ENCODE measurements around the gene TFAP2B.

TFAP2B gene

DNA sequence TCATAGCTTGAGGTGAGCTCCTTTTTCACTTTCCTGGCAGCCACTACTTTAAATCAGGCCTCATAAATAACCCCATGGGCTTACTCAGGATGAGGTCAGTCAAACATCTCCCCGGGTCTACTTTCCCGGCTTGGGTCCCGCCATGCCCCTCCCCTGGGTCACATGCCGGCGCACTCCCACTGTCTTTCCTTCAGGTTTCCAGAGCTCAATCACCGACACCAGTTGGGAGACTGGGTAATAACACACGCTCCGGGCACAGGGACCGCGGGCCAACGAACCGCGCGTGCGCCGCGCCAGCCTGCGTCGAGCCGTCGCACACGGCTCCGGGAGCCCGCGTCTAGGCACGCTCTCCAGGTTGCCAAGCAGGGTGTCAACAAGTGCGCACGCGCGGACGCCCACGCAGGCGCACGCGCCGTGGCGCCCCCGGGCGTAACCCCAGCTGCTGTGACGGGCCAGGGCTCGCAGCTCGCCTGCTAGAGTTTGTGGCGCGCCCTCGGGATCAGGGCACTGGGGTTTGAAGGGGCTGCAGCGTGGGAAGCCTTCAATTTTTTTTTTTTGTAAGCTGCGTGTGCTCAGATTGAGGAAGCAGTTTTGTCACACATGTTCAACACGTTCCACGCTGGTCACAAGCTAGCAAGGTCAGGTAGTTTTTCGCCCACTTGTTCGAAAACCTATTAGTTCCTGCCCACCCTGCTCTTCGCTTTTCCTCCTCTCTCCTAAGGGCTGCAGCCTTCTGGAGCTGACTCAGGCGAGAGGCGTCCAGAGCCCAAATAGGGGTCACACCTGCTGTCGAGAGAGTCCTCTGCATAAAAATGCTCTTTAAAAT, 31.8 kb downstream of the TFAP2B start:
- TF ChIP-seq, protein P1, sequence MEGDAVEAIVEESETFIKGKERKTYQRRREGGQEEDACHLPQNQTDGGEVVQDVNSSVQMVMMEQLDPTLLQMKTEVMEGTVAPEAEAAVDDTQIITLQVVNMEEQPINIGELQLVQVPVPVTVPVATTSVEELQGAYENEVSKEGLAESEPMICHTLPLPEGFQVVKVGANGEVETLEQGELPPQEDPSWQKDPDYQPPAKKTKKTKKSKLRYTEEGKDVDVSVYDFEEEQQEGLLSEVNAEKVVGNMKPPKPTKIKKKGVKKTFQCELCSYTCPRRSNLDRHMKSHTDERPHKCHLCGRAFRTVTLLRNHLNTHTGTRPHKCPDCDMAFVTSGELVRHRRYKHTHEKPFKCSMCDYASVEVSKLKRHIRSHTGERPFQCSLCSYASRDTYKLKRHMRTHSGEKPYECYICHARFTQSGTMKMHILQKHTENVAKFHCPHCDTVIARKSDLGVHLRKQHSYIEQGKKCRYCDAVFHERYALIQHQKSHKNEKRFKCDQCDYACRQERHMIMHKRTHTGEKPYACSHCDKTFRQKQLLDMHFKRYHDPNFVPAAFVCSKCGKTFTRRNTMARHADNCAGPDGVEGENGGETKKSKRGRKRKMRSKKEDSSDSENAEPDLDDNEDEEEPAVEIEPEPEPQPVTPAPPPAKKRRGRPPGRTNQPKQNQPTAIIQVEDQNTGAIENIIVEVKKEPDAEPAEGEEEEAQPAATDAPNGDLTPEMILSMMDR (IDR thresholded peaks at IDR 0.05; ENCODE audit: insufficient read depth, low read length, poor library complexity, severe bottlenecking), result no peak
- TF ChIP-seq EZH2phosphoT487 (conservative IDR thresholded peaks at IDR 0.05; ENCODE audit: low read length), result no peak
- H3K4me2 ChIP-seq (ENCODE audit: low read depth, low read length, poor library complexity, severe bottlenecking), result no peak overlapping the region
- no peaks in the 10 kb centered on the region for H3F3A ChIP-seq (ENCODE audit: insufficient read depth)
- no peaks in the 10 kb centered on the region for H4K20me1 ChIP-seq (ENCODE audit: low read depth, low read length)
- H3K4me3 ChIP-seq (ENCODE audit: insufficient read depth, low read length, poor library complexity, severe bottlenecking), result no peak overlapping the region
- H3K9me3 ChIP-seq (ENCODE audit: insufficient read depth, low read length), result no peaks in the 10 kb centered on the region
- H2AFZ ChIP-seq (ENCODE audit: low read depth, low read length, severe bottlenecking), result no peak overlapping the region
- no peaks in the 10 kb centered on the region for H3K36me3 ChIP-seq (ENCODE audit: low read length)
- no peak overlapping the region for H3K27ac ChIP-seq (ENCODE audit: low read depth, low read length)
- no peaks in the 10 kb centered on the region for H3K27me3 ChIP-seq (ENCODE audit: low read length)
- no peaks in the 10 kb centered on the region for H3K79me2 ChIP-seq (ENCODE audit: insufficient read depth, low read length)
- no peaks in the 10 kb centered on the region for H3K9me2 ChIP-seq (replicated peaks; ENCODE audit: insufficient read depth, low read length)
- H3K9ac ChIP-seq (ENCODE audit: low read length), result no peak overlapping the region

DNA sequence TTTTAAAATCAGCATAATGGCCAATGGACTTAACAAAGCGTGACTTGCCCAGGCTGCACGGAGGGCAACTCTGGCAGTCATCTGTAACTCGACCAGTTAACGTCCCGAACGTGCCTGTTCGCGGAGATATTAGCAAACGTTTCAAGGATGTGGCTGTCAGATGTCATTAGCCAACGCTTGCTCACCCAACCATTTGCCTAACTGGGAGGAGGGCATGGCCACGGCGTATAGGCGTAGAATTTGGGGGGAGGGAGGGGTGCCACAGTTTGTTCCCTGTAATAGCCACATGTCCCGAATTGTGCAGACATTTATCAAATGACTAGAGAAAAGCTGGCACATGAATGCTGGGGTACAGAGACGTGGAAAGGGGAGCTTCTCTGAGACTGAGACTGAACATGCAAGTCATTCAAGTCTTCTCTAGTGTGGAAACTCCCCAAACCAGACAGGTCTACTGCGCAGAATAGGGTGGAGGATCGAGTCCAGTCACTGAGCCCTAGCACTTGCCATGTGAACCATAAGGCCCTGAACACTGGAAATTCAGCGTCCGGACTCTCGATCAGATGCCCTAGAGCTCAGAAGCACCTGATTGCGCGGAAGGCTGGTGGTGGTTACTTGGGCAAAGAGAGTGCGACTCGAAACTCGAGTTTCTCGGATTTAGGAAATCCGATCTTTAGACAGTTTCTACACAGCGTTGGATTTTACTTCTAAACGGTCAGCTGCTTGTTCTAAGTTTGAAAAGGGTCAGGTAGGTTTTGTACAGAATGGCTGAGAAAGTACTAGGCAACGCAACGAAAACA, 32.6 kb downstream of the TFAP2B start:
- no peak overlapping the region for H3K9ac ChIP-seq (ENCODE audit: low read length)
- TF ChIP-seq, protein P1 (IDR thresholded peaks at IDR 0.05; ENCODE audit: insufficient read depth, low read length, poor library complexity, severe bottlenecking), result no peak
- TF ChIP-seq EZH2phosphoT487 (conservative IDR thresholded peaks at IDR 0.05; ENCODE audit: low read length), result no peak
- no peaks in the 10 kb centered on the region for H3F3A ChIP-seq (ENCODE audit: insufficient read depth)
- no peaks in the 10 kb centered on the region for H3K27me3 ChIP-seq (ENCODE audit: low read length)
- H3K27ac ChIP-seq (ENCODE audit: low read depth, low read length), result no peak overlapping the region
- H4K20me1 ChIP-seq (ENCODE audit: low read depth, low read length), result no peaks in the 10 kb centered on the region
- no peaks in the 10 kb centered on the region for H3K79me2 ChIP-seq (ENCODE audit: insufficient read depth, low read length)
- no peak overlapping the region for H3K4me2 ChIP-seq (ENCODE audit: low read depth, low read length, poor library complexity, severe bottlenecking)
- H2AFZ ChIP-seq (ENCODE audit: low read depth, low read length, severe bottlenecking), result no peak overlapping the region
- no peak overlapping the region for H3K4me3 ChIP-seq (ENCODE audit: insufficient read depth, low read length, poor library complexity, severe bottlenecking)
- H3K36me3 ChIP-seq (ENCODE audit: low read length), result no peaks in the 10 kb centered on the region
- no peaks in the 10 kb centered on the region for H3K9me2 ChIP-seq (replicated peaks; ENCODE audit: insufficient read depth, low read length)
- H3K9me3 ChIP-seq (ENCODE audit: insufficient read depth, low read length), result no peaks in the 10 kb centered on the region

DNA sequence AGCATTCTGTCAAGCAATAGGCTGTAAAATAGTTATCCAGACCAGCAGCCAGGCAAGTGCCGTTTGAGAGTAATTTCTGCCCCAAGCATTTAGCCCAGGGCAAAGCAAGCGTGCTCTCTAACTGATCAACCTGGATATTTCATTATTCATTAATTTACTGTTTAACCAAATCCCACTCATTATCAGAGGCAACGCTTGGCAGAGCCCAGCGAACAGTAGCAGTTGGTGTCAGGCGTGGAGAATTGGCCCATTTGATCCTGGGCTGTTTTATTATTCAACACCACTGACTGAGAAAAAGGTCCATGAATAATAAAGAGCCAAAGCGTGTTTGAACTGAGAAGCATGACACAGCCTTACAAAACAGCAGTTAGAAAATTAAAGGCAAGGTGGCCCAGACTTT, 35.3 kb downstream of the TFAP2B start:
- Histone ChIP-seq H3K9me3 (ENCODE audit: insufficient read depth, low read length) (no peaks in the 10 kb centered on the region), H2AFZ (ENCODE audit: low read depth, low read length, severe bottlenecking) (no peak overlapping the region), H3K27ac (ENCODE audit: low read depth, low read length) (no peak overlapping the region), H3K4me2 (ENCODE audit: low read depth, low read length, poor library complexity, severe bottlenecking) (no peak overlapping the region), H3K36me3 (ENCODE audit: low read length) (no peaks in the 10 kb centered on the region), H3K9ac (ENCODE audit: low read length) (no peak overlapping the region), H4K20me1 (ENCODE audit: low read depth, low read length) (no peaks in the 10 kb centered on the region), H3K27me3 (ENCODE audit: low read length) (no peaks in the 10 kb centered on the region), H3F3A (ENCODE audit: insufficient read depth) (no peaks in the 10 kb centered on the region), H3K4me3 (ENCODE audit: insufficient read depth, low read length, poor library complexity, severe bottlenecking) (no peak overlapping the region), H3K79me2 (ENCODE audit: insufficient read depth, low read length) (no peaks in the 10 kb centered on the region), H3K9me2 (replicated peaks; ENCODE audit: insufficient read depth, low read length) (no peaks in the 10 kb centered on the region)
- TF ChIP-seq, protein P1 (IDR thresholded peaks at IDR 0.05; ENCODE audit: insufficient read depth, low read length, poor library complexity, severe bottlenecking), result no peak
- TF ChIP-seq EZH2phosphoT487 (conservative IDR thresholded peaks at IDR 0.05; ENCODE audit: low read length), result no peak
